SK-N-SH treated with all-trans-retinoic acid at 6 μM for 48 hours (cell line): ENCODE measurements around the gene ADIRF.

Experiments
- ARNTL ChIP-seq: fragments of 450-650 bp; formaldehyde crosslinking; IDR thresholded peaks from 2 replicates; pipeline ENCODE4 v1.5.0; 2020; ENCODE audit warnings: low read depth, mild to moderate bottlenecking, moderate library complexity, borderline replicate concordance
- BACH2 ChIP-seq: fragments of 250-450 bp; sonication (Bioruptor Pico); IDR thresholded peaks from 2 replicates; pipeline ENCODE4 v1.9.0; 2021; ENCODE audit warnings: mild to moderate bottlenecking, borderline replicate concordance
- PPARA ChIP-seq: fragments of 250-450 bp; sonication (Bioruptor Pico); IDR thresholded peaks from 2 replicates; pipeline ENCODE4 v1.5.0; 2020; ENCODE audit warnings: mild to moderate bottlenecking, borderline replicate concordance
- TOX ChIP-seq: fragments of 250-450 bp; sonication (Bioruptor Pico); IDR thresholded peaks from 2 replicates; pipeline ENCODE4 v1.8.0; 2021; ENCODE audit warnings: mild to moderate bottlenecking, moderate library complexity, borderline replicate concordance
- ZNF565 ChIP-seq: fragments of 450-650 bp; formaldehyde crosslinking; conservative IDR thresholded peaks from 2 replicates; pipeline ENCODE4 v1.5.0; 2020; ENCODE audit warnings: low read depth, mild to moderate bottlenecking, moderate library complexity
- ZNF8 ChIP-seq: fragments of 450-650 bp; formaldehyde crosslinking; IDR thresholded peaks from 2 replicates; pipeline ENCODE4 v1.5.0; 2020; ENCODE audit warnings: mild to moderate bottlenecking, moderate library complexity
- TF ChIP-seq, protein P1 (sequence below): fragments of 250-450 bp; sonication (Bioruptor Pico); IDR thresholded peaks from 2 replicates; pipeline ENCODE4 v1.5.1; 2020; ENCODE audit warnings: low read depth, mild to moderate bottlenecking, moderate library complexity

- TF ChIP-seq, protein P1, sequence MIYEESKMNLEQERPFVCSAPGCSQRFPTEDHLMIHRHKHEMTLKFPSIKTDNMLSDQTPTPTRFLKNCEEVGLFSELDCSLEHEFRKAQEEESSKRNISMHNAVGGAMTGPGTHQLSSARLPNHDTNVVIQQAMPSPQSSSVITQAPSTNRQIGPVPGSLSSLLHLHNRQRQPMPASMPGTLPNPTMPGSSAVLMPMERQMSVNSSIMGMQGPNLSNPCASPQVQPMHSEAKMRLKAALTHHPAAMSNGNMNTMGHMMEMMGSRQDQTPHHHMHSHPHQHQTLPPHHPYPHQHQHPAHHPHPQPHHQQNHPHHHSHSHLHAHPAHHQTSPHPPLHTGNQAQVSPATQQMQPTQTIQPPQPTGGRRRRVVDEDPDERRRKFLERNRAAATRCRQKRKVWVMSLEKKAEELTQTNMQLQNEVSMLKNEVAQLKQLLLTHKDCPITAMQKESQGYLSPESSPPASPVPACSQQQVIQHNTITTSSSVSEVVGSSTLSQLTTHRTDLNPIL (CRISPR knock-in tag) = no peak
- no peak for TF ChIP-seq TOX (CRISPR knock-in tag)
- TF ChIP-seq ZNF565 (CRISPR knock-in tag) = no peak
- no peak for TF ChIP-seq ARNTL
- TF ChIP-seq BACH2 = no peak
- TF ChIP-seq PPARA (CRISPR knock-in tag) = no peak
- TF ChIP-seq ZNF8 = no peak
Measured at GRCh38 chr10:86988520-86988919, 20.2 kb downstream of the ADIRF start.
